ENCODE data around the gene LYST.

Gene LYST

GRCh38 chr1:235818632-235819136 is 48.0 kb downstream of the LYST start:
- no peaks in the 10 kb centered on the region for H3K79me2 ChIP-seq (ENCODE audit: control insufficient read depth, low read length)
- H3K4me2 ChIP-seq (ENCODE audit: low read length): no peak overlapping the region
- no peak overlapping the region for H3K4me3 ChIP-seq (ENCODE audit: low read length)
- no peaks in the 10 kb centered on the region for H3K4me1 ChIP-seq (ENCODE audit: control insufficient read depth, low read length)
- H3K9me2 ChIP-seq (replicated peaks; ENCODE audit: control insufficient read depth, low read length): no peaks in the 10 kb centered on the region
- H3K36me3 ChIP-seq (ENCODE audit: control insufficient read depth, low read length): no peaks in the 10 kb centered on the region
- no peak overlapping the region for H3K27ac ChIP-seq (ENCODE audit: low read depth, low read length)
- TF ChIP-seq CTCF (IDR thresholded peaks at IDR 0.05; ENCODE audit: low read depth, low read length, poor library complexity, severe bottlenecking) (no peak), EZH2phosphoT487 (IDR thresholded peaks at IDR 0.05; ENCODE audit: borderline replicate concordance, low read length) (no peak)
- H3F3A ChIP-seq (ENCODE audit: control insufficient read depth, insufficient read depth): no peaks in the 10 kb centered on the region
- no peaks in the 10 kb centered on the region for H3K27me3 ChIP-seq (ENCODE audit: control insufficient read depth, low read length)
- no peaks in the 10 kb centered on the region for H3K9me3 ChIP-seq (ENCODE audit: control insufficient read depth, insufficient read depth, low read length)
- H4K20me1 ChIP-seq (ENCODE audit: control insufficient read depth, insufficient read depth, low read depth, low read length): no peaks in the 10 kb centered on the region

- H3K27ac ChIP-seq (ENCODE audit: low read depth, low read length): no peak overlapping the region
These were observed 49.5 kb downstream of the LYST start for GRCh38 chr1:235817101-235817728.

GRCh38 chr1:235809688-235810397 is 56.9 kb downstream of the LYST start:
- H3K79me2 ChIP-seq (ENCODE audit: control insufficient read depth, low read length): no peaks in the 10 kb centered on the region
- TF ChIP-seq CTCF (IDR thresholded peaks at IDR 0.05; ENCODE audit: low read depth, low read length, poor library complexity, severe bottlenecking): no peak
- TF ChIP-seq EZH2phosphoT487 (IDR thresholded peaks at IDR 0.05; ENCODE audit: borderline replicate concordance, low read length): no peak
- H3K4me3 ChIP-seq (ENCODE audit: low read length): no peak overlapping the region
- no peaks in the 10 kb centered on the region for H4K20me1 ChIP-seq (ENCODE audit: control insufficient read depth, insufficient read depth, low read depth, low read length)
- no peaks in the 10 kb centered on the region for H3K9me2 ChIP-seq (replicated peaks; ENCODE audit: control insufficient read depth, low read length)
- H3K27me3 ChIP-seq (ENCODE audit: control insufficient read depth, low read length): no peaks in the 10 kb centered on the region
- H3K4me2 ChIP-seq (ENCODE audit: low read length): no peak overlapping the region
- H3K36me3 ChIP-seq (ENCODE audit: control insufficient read depth, low read length): no peaks in the 10 kb centered on the region
- no peaks in the 10 kb centered on the region for H3K9me3 ChIP-seq (ENCODE audit: control insufficient read depth, insufficient read depth, low read length)
- no peaks in the 10 kb centered on the region for H3K4me1 ChIP-seq (ENCODE audit: control insufficient read depth, low read length)
- no peaks in the 10 kb centered on the region for H3F3A ChIP-seq (ENCODE audit: control insufficient read depth, insufficient read depth)
- no peak overlapping the region for H3K27ac ChIP-seq (ENCODE audit: low read depth, low read length)

More at GRCh38 chr1:235817101-235817728, 49.5 kb downstream of the LYST start:
- Histone ChIP-seq H3K9me2 (replicated peaks; ENCODE audit: control insufficient read depth, low read length) (no peaks in the 10 kb centered on the region), H3K4me3 (ENCODE audit: low read length) (no peak overlapping the region), H3F3A (ENCODE audit: control insufficient read depth, insufficient read depth) (no peaks in the 10 kb centered on the region), H3K9me3 (ENCODE audit: control insufficient read depth, insufficient read depth, low read length) (no peaks in the 10 kb centered on the region), H3K4me2 (ENCODE audit: low read length) (no peak overlapping the region), H3K36me3 (ENCODE audit: control insufficient read depth, low read length) (no peaks in the 10 kb centered on the region), H3K27me3 (ENCODE audit: control insufficient read depth, low read length) (no peaks in the 10 kb centered on the region), H4K20me1 (ENCODE audit: control insufficient read depth, insufficient read depth, low read depth, low read length) (no peaks in the 10 kb centered on the region), H3K4me1 (ENCODE audit: control insufficient read depth, low read length) (no peaks in the 10 kb centered on the region), H3K79me2 (ENCODE audit: control insufficient read depth, low read length) (no peaks in the 10 kb centered on the region)
- TF ChIP-seq EZH2phosphoT487 (IDR thresholded peaks at IDR 0.05; ENCODE audit: borderline replicate concordance, low read length): no peak
- TF ChIP-seq CTCF (IDR thresholded peaks at IDR 0.05; ENCODE audit: low read depth, low read length, poor library complexity, severe bottlenecking): no peak

Measured in DOHH2 (cell line).